Neural crest cell (in vitro differentiated cells): ENCODE data around the gene PPP1R1B. TPM values are rescaled to one million over a fixed set of nuclear protein-coding genes. Genes with fewer than 3 reads are reported as not detected.

ENCODE experiments used
- DNase-seq: peaks from one replicate; pipeline ENCODE4 v3.0.0; 2021; ENCODE audit warnings: low read depth, mixed read lengths, low spot score
- H3K27ac Mint-ChIP-seq: one replicate; pipeline ENCODE4 v1.8.0; 2021; ENCODE audit warnings: mild to moderate bottlenecking, mixed read lengths; ENCODE audit not compliant: unreplicated experiment
- H3K27me3 Mint-ChIP-seq: 2 replicates; pipeline ENCODE4 v1.8.0; 2021; ENCODE audit warnings: low read depth, mild to moderate bottlenecking, mixed read lengths
- H3K36me3 Mint-ChIP-seq: 2 replicates; pipeline ENCODE4 v1.8.0; 2021; ENCODE audit warnings: low read depth, mild to moderate bottlenecking, mixed read lengths
- H3K4me1 Mint-ChIP-seq: 2 replicates; pipeline ENCODE4 v1.8.0; 2021; ENCODE audit warnings: mixed read lengths
- H3K4me3 Mint-ChIP-seq: one replicate; pipeline ENCODE4 v1.8.0; 2021; ENCODE audit warnings: mild to moderate bottlenecking, mixed read lengths
- H3K9me3 Mint-ChIP-seq: 2 replicates; pipeline ENCODE4 v1.8.0; 2021; ENCODE audit warnings: mixed read lengths
- total RNA-seq: library from RNA; stranded (reverse); gene quantifications from 2 replicates; pipeline ENCODE4 v1.2.1, GENCODE V29; 2021
- TF ChIP-seq, protein P1 (sequence below): fragments of 200-600 bp; sonication (generic); conservative IDR thresholded peaks from 2 replicates; pipeline ENCODE4 v1.5.0; 2021; ENCODE audit warnings: antibody characterized with exemption, mild to moderate bottlenecking

PPP1R1B gene
- total RNA-seq, 1 donor from 2014 or later, result not detected

DNA sequence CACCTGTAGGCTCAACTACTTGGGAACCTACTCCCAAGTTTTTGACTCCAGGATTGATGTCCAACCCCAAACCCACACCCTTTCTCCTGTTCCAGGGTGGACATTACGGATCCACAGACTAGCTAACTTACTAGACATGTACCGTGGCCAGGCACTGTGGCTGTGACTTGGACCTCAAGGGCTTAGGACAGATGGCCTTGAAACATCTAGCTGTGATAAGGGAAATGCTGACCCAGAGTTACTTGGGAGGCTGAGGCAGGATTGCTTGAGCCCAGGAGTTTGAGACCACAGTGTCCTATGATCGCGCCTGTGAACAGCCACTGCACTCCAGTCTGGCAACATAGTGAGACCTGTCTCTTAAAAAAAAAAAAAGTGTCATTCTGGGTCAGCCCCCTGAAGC, 14.3 kb downstream of the PPP1R1B start:
- TF ChIP-seq, protein P1, sequence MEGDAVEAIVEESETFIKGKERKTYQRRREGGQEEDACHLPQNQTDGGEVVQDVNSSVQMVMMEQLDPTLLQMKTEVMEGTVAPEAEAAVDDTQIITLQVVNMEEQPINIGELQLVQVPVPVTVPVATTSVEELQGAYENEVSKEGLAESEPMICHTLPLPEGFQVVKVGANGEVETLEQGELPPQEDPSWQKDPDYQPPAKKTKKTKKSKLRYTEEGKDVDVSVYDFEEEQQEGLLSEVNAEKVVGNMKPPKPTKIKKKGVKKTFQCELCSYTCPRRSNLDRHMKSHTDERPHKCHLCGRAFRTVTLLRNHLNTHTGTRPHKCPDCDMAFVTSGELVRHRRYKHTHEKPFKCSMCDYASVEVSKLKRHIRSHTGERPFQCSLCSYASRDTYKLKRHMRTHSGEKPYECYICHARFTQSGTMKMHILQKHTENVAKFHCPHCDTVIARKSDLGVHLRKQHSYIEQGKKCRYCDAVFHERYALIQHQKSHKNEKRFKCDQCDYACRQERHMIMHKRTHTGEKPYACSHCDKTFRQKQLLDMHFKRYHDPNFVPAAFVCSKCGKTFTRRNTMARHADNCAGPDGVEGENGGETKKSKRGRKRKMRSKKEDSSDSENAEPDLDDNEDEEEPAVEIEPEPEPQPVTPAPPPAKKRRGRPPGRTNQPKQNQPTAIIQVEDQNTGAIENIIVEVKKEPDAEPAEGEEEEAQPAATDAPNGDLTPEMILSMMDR, result no peak
- peak overlapping the region; percentile 19 for H3K27ac Mint-ChIP-seq
- H3K4me1 Mint-ChIP-seq, result peaks cover 49% of the 10 kb centered on the region
- H3K27me3 Mint-ChIP-seq, result no peaks in the 10 kb centered on the region
- no peaks in the 10 kb centered on the region for H3K36me3 Mint-ChIP-seq
- DNase-seq, result no peak
- no peaks in the 10 kb centered on the region for H3K9me3 Mint-ChIP-seq
- no peak overlapping the region for H3K4me3 Mint-ChIP-seq

DNA sequence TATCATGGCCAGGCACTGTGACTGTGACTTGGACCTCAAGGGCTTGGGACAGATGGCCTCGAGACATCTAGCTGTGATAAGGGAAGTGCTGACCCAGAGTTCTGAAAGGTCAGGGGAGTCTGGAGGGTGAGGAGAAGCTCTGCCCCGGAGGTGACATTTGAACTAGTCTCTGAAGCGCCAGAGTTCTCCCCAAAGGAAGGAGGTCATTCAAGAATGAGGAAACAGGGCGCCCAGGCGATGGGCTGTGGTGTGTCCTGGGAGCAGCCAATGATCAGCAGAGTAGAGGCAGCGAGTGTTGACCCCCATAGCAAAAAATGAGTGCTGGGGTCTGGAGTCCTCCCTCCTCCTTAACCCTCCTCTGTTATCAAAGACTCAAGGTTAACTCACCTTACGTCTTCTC, 15.1 kb downstream of the PPP1R1B start:
- H3K27ac Mint-ChIP-seq, result no peak overlapping the region
- TF ChIP-seq, protein P1, result no peak
- no peaks in the 10 kb centered on the region for H3K9me3 Mint-ChIP-seq
- H3K4me3 Mint-ChIP-seq, result no peak overlapping the region
- H3K36me3 Mint-ChIP-seq, result no peaks in the 10 kb centered on the region
- H3K27me3 Mint-ChIP-seq, result no peaks in the 10 kb centered on the region
- no peak for DNase-seq
- peaks cover 43% of the 10 kb centered on the region for H3K4me1 Mint-ChIP-seq

DNA sequence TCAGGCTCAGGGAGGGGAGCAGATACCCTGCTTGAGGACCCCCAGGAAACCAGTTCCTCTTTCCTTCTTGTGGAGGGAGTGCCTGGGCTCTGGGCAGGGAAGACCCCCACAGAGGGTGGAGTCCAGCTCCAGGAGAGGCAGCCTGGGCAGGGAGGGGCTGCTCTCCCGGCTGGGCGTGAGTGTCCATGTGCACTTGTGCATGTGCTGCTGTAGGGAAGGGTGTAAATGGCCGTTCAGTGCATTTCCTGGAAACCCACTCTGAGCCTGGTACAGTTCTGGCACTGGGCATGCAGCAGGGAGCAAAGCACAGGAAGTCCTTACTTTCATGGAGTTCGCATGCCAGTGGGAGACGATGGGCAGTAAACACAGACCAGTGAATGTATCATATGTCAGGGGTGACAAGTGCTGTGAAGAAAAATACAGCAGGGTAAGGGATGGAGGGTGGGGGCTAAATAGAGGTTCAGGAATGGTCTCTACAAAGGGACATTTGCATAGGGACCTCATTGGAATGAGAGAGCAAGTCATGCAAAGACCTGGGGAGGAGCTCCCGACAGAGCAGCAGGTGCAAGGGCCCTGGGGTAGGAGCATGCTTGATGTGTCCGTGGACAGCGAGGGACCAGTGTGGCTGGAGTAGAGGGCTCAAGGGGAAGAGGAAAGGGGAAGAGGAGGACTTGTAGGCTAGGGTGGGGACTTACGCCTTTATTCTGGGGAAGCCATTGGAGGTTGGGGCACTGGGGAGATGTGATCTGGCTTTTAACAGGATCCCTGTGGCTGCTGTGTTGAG, 15.7 kb downstream of the PPP1R1B start:
- Mint-ChIP-seq H3K9me3 (no peaks in the 10 kb centered on the region), H3K36me3 (no peaks in the 10 kb centered on the region), H3K27ac (no peak overlapping the region), H3K27me3 (no peaks in the 10 kb centered on the region), H3K4me3 (no peak overlapping the region), H3K4me1 (peaks cover 42% of the 10 kb centered on the region)
- TF ChIP-seq, protein P1, result no peak
- DNase-seq, result no peak

DNA sequence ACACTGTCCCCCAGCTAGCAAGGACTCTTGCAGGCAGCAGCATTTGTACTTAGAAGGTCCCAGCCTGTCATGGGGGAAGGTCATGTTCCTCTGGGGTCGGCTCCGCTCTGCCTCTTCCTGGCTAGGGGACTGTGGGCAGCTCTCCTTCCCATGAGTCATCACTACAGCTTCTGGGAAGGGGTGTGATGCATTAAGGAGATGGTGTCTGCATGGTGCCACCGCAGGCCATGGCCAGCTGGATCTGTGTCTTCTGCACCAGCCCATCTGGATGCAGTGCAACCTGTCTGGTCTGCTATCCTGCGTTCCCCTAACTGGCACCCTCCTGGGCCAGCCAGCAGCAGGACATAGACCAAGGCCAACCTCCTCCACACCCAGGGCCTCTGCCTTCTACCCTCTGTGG, 16.5 kb downstream of the PPP1R1B start:
- H3K27ac Mint-ChIP-seq, result no peak overlapping the region
- H3K4me3 Mint-ChIP-seq, result no peak overlapping the region
- H3K4me1 Mint-ChIP-seq, result peaks cover 34% of the 10 kb centered on the region
- no peaks in the 10 kb centered on the region for H3K9me3 Mint-ChIP-seq
- no peaks in the 10 kb centered on the region for H3K27me3 Mint-ChIP-seq
- no peaks in the 10 kb centered on the region for H3K36me3 Mint-ChIP-seq
- TF ChIP-seq, protein P1, result no peak
- DNase-seq, result no peak

DNA sequence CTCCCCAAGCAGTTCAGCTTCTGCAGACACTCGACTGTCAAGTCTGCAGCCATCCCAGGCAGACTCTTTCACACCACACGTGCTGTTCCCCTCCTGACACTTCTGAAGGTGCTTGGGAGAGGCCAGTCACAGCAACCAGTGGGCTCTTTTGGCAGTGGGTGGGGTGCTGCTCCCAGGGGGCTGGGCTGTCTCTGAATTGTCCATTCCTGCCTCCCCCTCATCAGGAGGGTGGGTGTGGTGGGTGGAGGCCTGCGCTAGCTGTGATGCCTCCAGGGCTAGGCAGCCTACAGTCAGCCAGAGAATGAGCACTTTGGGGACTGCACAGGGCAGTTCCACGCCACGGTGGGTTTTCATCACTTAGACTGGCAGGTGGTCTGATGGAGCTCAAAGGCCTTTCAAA, 20.5 kb downstream of the PPP1R1B start:
- Mint-ChIP-seq H3K4me1 (peaks cover 29% of the 10 kb centered on the region), H3K27me3 (no peaks in the 10 kb centered on the region), H3K4me3 (no peak overlapping the region), H3K36me3 (peaks cover 3% of the 10 kb centered on the region), H3K27ac (no peak overlapping the region), H3K9me3 (no peaks in the 10 kb centered on the region)
- no peak for DNase-seq
- TF ChIP-seq, protein P1, result no peak
